Measurements from ENCODE around the gene RFX4. TPM values are rescaled to one million over a fixed set of nuclear protein-coding genes. Genes with fewer than 3 reads are reported as not detected.

RFX4 gene
- total and polyA plus RNA-seq, 2 of the 8 experiments (the other 6 are each of a cell fraction or from before 2014, with no cell fraction given), result 0.06 TPM; not detected in 1

DNA sequence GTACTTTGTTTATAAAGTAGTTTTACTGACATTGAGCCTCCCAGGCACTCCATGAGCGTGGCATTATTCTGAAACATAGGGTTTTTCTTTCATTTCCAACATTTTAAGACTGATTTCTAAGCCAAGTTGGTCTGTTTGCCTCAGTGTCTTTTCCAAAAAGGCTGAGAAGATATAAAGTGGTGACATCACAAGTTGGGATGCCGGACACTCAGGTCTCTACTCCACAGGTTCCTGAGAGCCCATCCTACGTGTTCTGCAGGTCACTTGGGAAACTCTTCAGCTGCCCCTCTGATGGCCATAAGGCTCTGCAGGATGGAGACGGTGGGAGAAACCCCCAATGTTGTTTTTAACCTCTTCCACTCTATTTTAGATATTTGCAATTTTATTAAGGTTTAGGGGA lies 6.0 kb downstream of the RFX4 start:
- FAIRE-seq, result no peak
- CTCF ChIA-PET (ENCODE audit: partially characterized antibody), result no interaction called here
- no peak for TF ChIP-seq KDM4A (IDR thresholded peaks at IDR 0.05; ENCODE audit: low read depth, low read length, severe bottlenecking)
- no peak for TF ChIP-seq HDAC6 (IDR thresholded peaks at IDR 0.05; ENCODE audit: low read depth, low read length)
- no peak for TF ChIP-seq EP300 (IDR thresholded peaks at IDR 0.05; ENCODE audit: borderline replicate concordance in 1 of 2, low read depth in 2 of 2, low read length in 2 of 2)
- TF ChIP-seq, protein P1, sequence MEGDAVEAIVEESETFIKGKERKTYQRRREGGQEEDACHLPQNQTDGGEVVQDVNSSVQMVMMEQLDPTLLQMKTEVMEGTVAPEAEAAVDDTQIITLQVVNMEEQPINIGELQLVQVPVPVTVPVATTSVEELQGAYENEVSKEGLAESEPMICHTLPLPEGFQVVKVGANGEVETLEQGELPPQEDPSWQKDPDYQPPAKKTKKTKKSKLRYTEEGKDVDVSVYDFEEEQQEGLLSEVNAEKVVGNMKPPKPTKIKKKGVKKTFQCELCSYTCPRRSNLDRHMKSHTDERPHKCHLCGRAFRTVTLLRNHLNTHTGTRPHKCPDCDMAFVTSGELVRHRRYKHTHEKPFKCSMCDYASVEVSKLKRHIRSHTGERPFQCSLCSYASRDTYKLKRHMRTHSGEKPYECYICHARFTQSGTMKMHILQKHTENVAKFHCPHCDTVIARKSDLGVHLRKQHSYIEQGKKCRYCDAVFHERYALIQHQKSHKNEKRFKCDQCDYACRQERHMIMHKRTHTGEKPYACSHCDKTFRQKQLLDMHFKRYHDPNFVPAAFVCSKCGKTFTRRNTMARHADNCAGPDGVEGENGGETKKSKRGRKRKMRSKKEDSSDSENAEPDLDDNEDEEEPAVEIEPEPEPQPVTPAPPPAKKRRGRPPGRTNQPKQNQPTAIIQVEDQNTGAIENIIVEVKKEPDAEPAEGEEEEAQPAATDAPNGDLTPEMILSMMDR (IDR thresholded peaks at IDR 0.05; ENCODE audit: control extremely low read depth in 1 of 3, insufficient read depth in 1 of 3, low read depth in 1 of 3, low read length in 3 of 3), result no peak
- TF ChIP-seq TEAD4 (IDR thresholded peaks at IDR 0.05; ENCODE audit: low read depth, low read length), result no peak
- TF ChIP-seq RBBP5 (IDR thresholded peaks at IDR 0.05; ENCODE audit: borderline replicate concordance, low read depth, low read length), result no peak
- TF ChIP-seq BACH1 (IDR thresholded peaks at IDR 0.05; ENCODE audit: low read length), result no peak
- no peak for TF ChIP-seq SIN3A (conservative IDR thresholded peaks at IDR 0.05 in 1 of 2, IDR thresholded peaks at IDR 0.05 in 1 of 2; ENCODE audit: low read depth in 1 of 2, low read length in 2 of 2)
- TF ChIP-seq TCF12 (IDR thresholded peaks at IDR 0.05; ENCODE audit: low read depth, low read length), result no peak
- no peak for TF ChIP-seq NANOG (IDR thresholded peaks at IDR 0.05; ENCODE audit: insufficient read depth, low read depth, low read length, poor library complexity, severe bottlenecking)
- no peak for TF ChIP-seq JUN (IDR thresholded peaks at IDR 0.05; ENCODE audit: low read depth, low read length)

More for the DNA sequence above, 6.0 kb downstream of the RFX4 start:
- Histone ChIP-seq H3K36me3 (ENCODE audit: control insufficient read depth in 2 of 4, insufficient read depth in 4 of 4, low read length in 3 of 4) (no peaks in the 10 kb centered on the region; a peak in 1 of 8 replicates), H2AK5ac (ENCODE audit: low read depth, low read length) (no peak overlapping the region), H3K4me3 (ENCODE audit: extremely low read depth in 1 of 4, insufficient read depth in 2 of 4, low read depth in 3 of 4, low read length in 4 of 4) (no peak overlapping the region), H3K23ac (ENCODE audit: insufficient read length) (no peak overlapping the region), H3K4ac (replicated peaks; ENCODE audit: insufficient read length, low read depth, low read length) (no peak overlapping the region), H3K4me1 (replicated peaks in 1 of 4; ENCODE audit: control insufficient read depth in 3 of 4, insufficient read depth in 4 of 4, low read length in 3 of 4) (peaks cover 7 to 23% (median 15%) of the 10 kb centered on the region in 4 experiments; a peak in 6 of 7 replicates), H3K23me2 (ENCODE audit: low read depth, low read length) (peaks cover 16% of the 10 kb centered on the region; the same call in 1 of the 2 replicates), H4K8ac (ENCODE audit: extremely low read depth, insufficient read depth, low read length) (no peak overlapping the region; the same call in 1 of the 2 replicates), H4K5ac (ENCODE audit: insufficient read length, low read depth, low read length) (no peak overlapping the region), H2BK15ac (ENCODE audit: low read length) (no peak overlapping the region), H4K91ac (replicated peaks; ENCODE audit: insufficient read length, low read length) (no peak overlapping the region), H3K27me3 (replicated peaks in 1 of 4; ENCODE audit: control insufficient read depth in 3 of 4, extremely low read depth in 1 of 4, insufficient read depth in 3 of 4, low read length in 3 of 4) (peaks cover 66 to 95% (median 80%) of the 10 kb centered on the region in 4 experiments), H3K14ac (ENCODE audit: insufficient read length) (no peak overlapping the region), H2AFZ (ENCODE audit: low read length) (no peak overlapping the region), H3K18ac (ENCODE audit: extremely low read depth, low read length) (no peak overlapping the region), H3K79me1 (ENCODE audit: low read depth, low read length) (no peaks in the 10 kb centered on the region), H3K9me3 (ENCODE audit: insufficient read depth in 2 of 2, low read depth in 1 of 2, low read length in 1 of 2) (no peaks in the 10 kb centered on the region), H2BK12ac (ENCODE audit: low read depth, low read length) (no peak overlapping the region), H3K27ac (ENCODE audit: low read depth, low read length) (no peak overlapping the region), H3K9ac (replicated peaks in 1 of 4; ENCODE audit: extremely low read depth in 1 of 4, low read depth in 3 of 4, low read length in 3 of 4) (no peak overlapping the region), H3K79me2 (ENCODE audit: control insufficient read depth in 1 of 2, insufficient read depth in 2 of 2, low read length in 2 of 2) (no peaks in the 10 kb centered on the region), H2BK20ac (ENCODE audit: low read length) (no peak overlapping the region), H3K4me2 (ENCODE audit: insufficient read depth in 1 of 2, low read depth in 2 of 2, low read length in 2 of 2) (no peak overlapping the region), H2BK5ac (ENCODE audit: low read depth, low read length) (no peak overlapping the region), H3K56ac (replicated peaks; ENCODE audit: insufficient read length, low read depth, low read length) (no peak overlapping the region), H4K20me1 (replicated peaks in 1 of 2; ENCODE audit: control insufficient read depth in 1 of 2, insufficient read depth in 2 of 2, low read length in 2 of 2) (peaks cover 8 to 17% of the 10 kb centered on the region in 2 experiments), H2BK120ac (replicated peaks; ENCODE audit: low read depth, low read length) (no peak overlapping the region)
- POLR2A ChIA-PET (ENCODE audit: partially characterized antibody), result no interaction called here
- WGBS, 2 experiments (ENCODE audit: extremely low coverage in 1 of 2, insufficient coverage in 1 of 2, insufficient read length in 1 of 2, insufficient replicate concordance in 2 of 2, low coverage in 1 of 2, low lambda C conversion rate in 2 of 2, missing lambda C conversion rate in 1 of 2), result 61% methylated on average over 4 of the region's 4 CpGs; no CpG with 5 or more reads in 1 of the 2 experiments
- no peak for DNase-seq (ENCODE audit: low read depth in 1 of 2, low spot score in 2 of 2)
